Esophagus squamous epithelium (tissue), 4 donors: ENCODE results near the gene IL17RA.

Source experiments
- CTCF ChIP-seq, 6 experiments: fragments of 450-650 bp in 4 of 6; fragments of 200-600 bp in 2 of 6; sonication (generic) in 2 of 6; IDR thresholded peaks; one replicate each; pipeline ENCODE4 v1.5.1; 2016 to 2019; ENCODE audit warnings: antibody characterized with exemption in 6 of 6, mild to moderate bottlenecking in 4 of 6, moderate library complexity in 4 of 6
- POLR2A ChIP-seq, 4 donors: fragments of 450-650 bp; IDR thresholded peaks; one replicate each; pipeline ENCODE4 v1.6.1; 2017; ENCODE audit warnings: antibody characterized with exemption in 4 of 4, mild to moderate bottlenecking in 4 of 4, moderate library complexity in 3 of 4

- TF ChIP-seq POLR2A (IDR thresholded peaks at IDR 0.05) (no peak), CTCF (IDR thresholded peaks at IDR 0.05) (peak in 2 of 6 experiments; percentile 12 to 42)
Measured at GRCh38 chr22:17119481-17120202, 34.8 kb downstream of the IL17RA start.
